Effector CD8-positive, alpha-beta T cell (primary cell): ENCODE measurements around the gene TBC1D17.
"Not testable (repeated sequence)": the region's sequence is repeated elsewhere in the genome, so short reads cannot be mapped to it uniquely, and the experiment has no call there.

Source experiments
- DNase-seq: peaks from one replicate; lab custom pipeline; 2025; lab: John Stamatoyannopoulos, UW

The TBC1D17 gene

GRCh38 chr19:49921871-49922795 lies 44.6 kb downstream of the TBC1D17 start:
- no peak for DNase-seq

- DNase-seq = no peak
These were observed 45.8 kb downstream of the TBC1D17 start for GRCh38 chr19:49923055-49924003.

GRCh38 chr19:49924004-49924880 lies 46.7 kb downstream of the TBC1D17 start:
- no peak for DNase-seq

GRCh38 chr19:49924881-49925210 lies 47.3 kb downstream of the TBC1D17 start:
- not testable (repeated sequence) for DNase-seq

- no peak for DNase-seq
These were observed 48.0 kb downstream of the TBC1D17 start for GRCh38 chr19:49925486-49925885.

GRCh38 chr19:49926515-49926914 lies 49.0 kb downstream of the TBC1D17 start:
- DNase-seq = no peak

GRCh38 chr19:49927526-49928264 lies 50.2 kb downstream of the TBC1D17 start:
- no peak for DNase-seq

GRCh38 chr19:49929121-49929610 lies 51.7 kb downstream of the TBC1D17 start, which contains the start of the genes ATF5 and NUP62:
ATF5 (plus strand) TSS chr19:49929205; CDS start chr19:49930851, 1,646 bp downstream.
NUP62 (minus strand) TSS chr19:49929504; CDS start chr19:49909807, 19,697 bp downstream.
- DNase-seq = peak; percentile 93

- peak; percentile 95 for DNase-seq
These were observed 52.3 kb downstream of the TBC1D17 start for GRCh38 chr19:49929611-49930482.

GRCh38 chr19:49930483-49931011 lies 53.0 kb downstream of the TBC1D17 start:
- DNase-seq = peak; percentile 12

GRCh38 chr19:49931293-49932040 lies 54.0 kb downstream of the TBC1D17 start:
- no peak for DNase-seq

GRCh38 chr19:49932041-49932451 lies 54.5 kb downstream of the TBC1D17 start:
- no peak for DNase-seq

GRCh38 chr19:49932731-49933131 lies 55.2 kb downstream of the TBC1D17 start:
- no peak for DNase-seq

GRCh38 chr19:49933643-49934042 lies 56.1 kb downstream of the TBC1D17 start:
- no peak for DNase-seq

- DNase-seq = no peak
These were observed 59.0 kb downstream of the TBC1D17 start for GRCh38 chr19:49936549-49936948.

GRCh38 chr19:49937750-49938381 lies 60.4 kb downstream of the TBC1D17 start:
- peak; percentile 67 for DNase-seq
